NT2/D1 (cell line): ENCODE measurements around the gene PHF21B.
A peak's percentile ranks its signal among the peaks of the same experiment; 100 is the strongest.

ENCODE experiments used
- DNase-seq: peaks from one replicate; pipeline ENCODE4 v3.0.0-alpha.2; 2011; ENCODE audit warnings: low read depth, low spot score
- H3K27me3 ChIP-seq: 2 replicates; pipeline ENCODE4 v1.6.0; 2011; ENCODE audit warnings: mild to moderate bottlenecking; ENCODE audit not compliant: insufficient read length, insufficient read depth
- H3K36me3 ChIP-seq: 2 replicates; pipeline ENCODE4 v1.6.1; 2011; ENCODE audit warnings: mild to moderate bottlenecking, low read length, mixed read lengths; ENCODE audit not compliant: insufficient read depth, insufficient read length
- H3K4me1 ChIP-seq: 2 replicates; pipeline ENCODE4 v1.5.1; 2011; ENCODE audit not compliant: insufficient read depth, insufficient read length
- H3K4me3 ChIP-seq: 2 replicates; pipeline ENCODE4 v1.5.1; 2011; ENCODE audit warnings: low read depth; ENCODE audit not compliant: insufficient read length
- H3K9ac ChIP-seq: 2 replicates; pipeline ENCODE4 v1.6.0; 2011; ENCODE audit warnings: low read depth; ENCODE audit not compliant: insufficient read length
- H3K9me3 ChIP-seq: 2 replicates; pipeline ENCODE4 v1.5.1; 2011; ENCODE audit warnings: mild to moderate bottlenecking, low read length; ENCODE audit not compliant: insufficient read depth
- SUZ12 ChIP-seq: IDR thresholded peaks from 2 replicates; pipeline ENCODE4 v1.6.1; 2011; ENCODE audit not compliant: insufficient read length, insufficient read depth; ENCODE audit errors: extremely low read depth
- YY1 ChIP-seq: IDR thresholded peaks from 2 replicates; pipeline ENCODE4 v1.6.1; 2011; ENCODE audit not compliant: insufficient read length, insufficient read depth
- ZNF274 ChIP-seq: IDR thresholded peaks from 2 replicates; pipeline ENCODE4 v1.6.1; 2011; ENCODE audit warnings: mild to moderate bottlenecking, low read depth, low read length

The PHF21B gene

GRCh38 chr22:45051419-45051818 is 41.6 kb upstream of the PHF21B start:
- no peak for TF ChIP-seq SUZ12
- TF ChIP-seq ZNF274 = no peak
- TF ChIP-seq YY1 = no peak
- Histone ChIP-seq H3K36me3 (no peaks in the 10 kb centered on the region), H3K4me1 (peaks cover 14% of the 10 kb centered on the region), H3K27me3 (peaks cover 4% of the 10 kb centered on the region), H3K9me3 (no peaks in the 10 kb centered on the region), H3K4me3 (no peak overlapping the region), H3K9ac (no peak overlapping the region)
- DNase-seq = no peak

GRCh38 chr22:45047260-45047659 is 37.5 kb upstream of the PHF21B start:
- H3K27me3 ChIP-seq = peaks cover 4% of the 10 kb centered on the region
- TF ChIP-seq ZNF274 (no peak), YY1 (no peak), SUZ12 (no peak)
- no peak overlapping the region for H3K4me3 ChIP-seq

DNA sequence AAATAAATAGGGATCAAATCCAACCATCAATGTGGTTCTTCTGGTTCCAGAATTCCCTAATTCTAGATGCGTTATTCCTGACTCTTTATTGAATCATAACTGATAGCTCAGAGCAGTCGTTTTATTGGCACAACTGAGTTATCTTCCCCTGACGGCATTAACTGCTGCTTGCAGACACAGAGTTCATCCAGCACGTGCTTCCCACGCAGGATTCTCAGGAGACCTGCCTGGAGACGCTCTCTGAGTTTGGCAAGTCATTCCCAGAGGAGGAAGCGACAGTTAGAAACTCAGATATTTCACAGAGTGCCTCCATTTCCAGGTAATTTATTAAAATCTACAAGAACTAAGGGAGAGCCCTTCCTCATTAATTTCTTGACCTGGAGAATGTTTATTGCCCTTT is 35.4 kb upstream of the PHF21B start:
- peaks cover 12% of the 10 kb centered on the region for H3K4me1 ChIP-seq
- no peaks in the 10 kb centered on the region for H3K27me3 ChIP-seq
- H3K9me3 ChIP-seq = no peaks in the 10 kb centered on the region
- H3K36me3 ChIP-seq = no peaks in the 10 kb centered on the region
- H3K9ac ChIP-seq = no peak overlapping the region
- no peak for DNase-seq
- H3K4me3 ChIP-seq = no peak overlapping the region
- TF ChIP-seq SUZ12 (no peak), YY1 (no peak), ZNF274 (no peak)

More at GRCh38 chr22:45047260-45047659, 37.5 kb upstream of the PHF21B start:
- Histone ChIP-seq H3K4me1 (peaks cover 11% of the 10 kb centered on the region), H3K9me3 (no peaks in the 10 kb centered on the region), H3K9ac (no peak overlapping the region), H3K36me3 (no peaks in the 10 kb centered on the region)
- no peak for DNase-seq

DNA sequence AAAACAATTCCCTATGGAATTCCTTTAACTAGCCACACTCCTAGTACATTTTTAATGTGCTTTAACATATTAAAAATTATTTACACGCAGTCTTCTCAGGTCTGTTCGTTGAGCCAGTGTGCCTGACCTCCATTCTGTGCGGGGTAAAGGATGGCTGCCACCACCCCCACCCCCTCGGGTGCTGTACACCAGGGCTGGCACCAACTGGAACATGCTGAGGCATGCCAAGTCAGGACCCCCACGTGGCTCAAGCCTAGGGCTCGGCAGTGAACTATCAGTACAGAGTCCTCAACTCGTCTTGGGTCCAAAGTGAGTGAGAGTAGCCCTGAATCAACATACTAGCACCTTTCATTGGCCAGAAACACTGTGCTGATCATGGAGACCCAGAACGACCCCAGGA is 32.5 kb upstream of the PHF21B start:
- H3K4me3 ChIP-seq = no peak overlapping the region
- TF ChIP-seq ZNF274 (no peak), SUZ12 (no peak), YY1 (no peak)

DNA sequence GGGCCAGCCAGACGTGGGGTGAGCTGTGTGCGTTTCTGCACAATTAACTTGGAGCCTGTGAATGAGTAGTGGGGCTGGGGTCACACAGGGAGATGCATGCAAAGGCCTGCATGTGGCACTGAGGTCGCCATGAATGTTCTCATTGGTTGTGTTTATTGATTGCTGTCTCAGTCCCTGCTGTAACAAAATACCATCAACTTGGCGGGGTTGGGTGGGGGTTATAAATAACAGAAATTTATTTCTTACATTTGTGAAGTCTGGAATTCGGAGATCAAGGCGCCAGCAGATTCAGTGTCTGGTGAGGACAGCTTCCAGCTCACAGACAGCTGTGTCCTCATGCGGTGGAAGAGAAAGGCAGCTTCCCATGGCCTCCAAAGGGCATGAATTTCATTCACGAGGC is 29.3 kb upstream of the PHF21B start:
- Histone ChIP-seq H3K9me3 (no peaks in the 10 kb centered on the region; the same call in 1 of the 2 replicates), H3K9ac (no peak overlapping the region), H3K36me3 (no peaks in the 10 kb centered on the region), H3K27me3 (no peaks in the 10 kb centered on the region), H3K4me3 (no peak overlapping the region), H3K4me1 (peaks cover 2% of the 10 kb centered on the region)
- DNase-seq = no peak
- no peak for TF ChIP-seq SUZ12
- no peak for TF ChIP-seq ZNF274

More for the DNA sequence above, 32.5 kb upstream of the PHF21B start:
- Histone ChIP-seq H3K27me3 (no peaks in the 10 kb centered on the region), H3K36me3 (no peaks in the 10 kb centered on the region), H3K9ac (no peak overlapping the region), H3K4me1 (peaks cover 2% of the 10 kb centered on the region), H3K9me3 (no peaks in the 10 kb centered on the region; the same call in 1 of the 2 replicates)
- no peak for DNase-seq

- no peaks in the 10 kb centered on the region; the same call in 1 of the 2 replicates for H3K9me3 ChIP-seq
- H3K9ac ChIP-seq = peak overlapping the region; percentile 32
- no peak overlapping the region for H3K4me3 ChIP-seq
- H3K36me3 ChIP-seq = no peaks in the 10 kb centered on the region
- no peaks in the 10 kb centered on the region for H3K4me1 ChIP-seq
- no peak for DNase-seq
- TF ChIP-seq SUZ12 = no peak
- no peak for TF ChIP-seq YY1
- no peak for TF ChIP-seq ZNF274
- H3K27me3 ChIP-seq = no peaks in the 10 kb centered on the region
Measured at GRCh38 chr22:45036154-45036553, 26.3 kb upstream of the PHF21B start.

DNA sequence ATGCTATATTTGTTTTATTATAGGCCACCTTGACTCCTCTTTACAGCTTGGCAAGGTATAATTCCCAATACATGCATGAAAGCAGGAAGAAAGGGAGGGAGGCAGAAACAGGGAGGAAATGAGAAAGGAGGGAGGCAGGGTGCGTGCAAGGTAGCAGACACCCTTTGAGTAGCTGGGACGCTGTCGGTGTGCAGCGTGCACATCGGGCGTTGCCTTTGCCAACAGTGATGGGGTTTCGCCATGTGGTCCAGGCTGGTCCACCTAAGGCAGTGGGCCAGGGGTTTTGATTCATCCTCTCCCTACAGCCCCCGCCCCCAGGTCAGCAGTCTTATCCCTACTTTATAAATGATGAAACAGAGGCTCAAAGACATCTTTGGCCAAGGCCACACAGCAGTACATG is 25.0 kb upstream of the PHF21B start:
- DNase-seq = no peak
- no peaks in the 10 kb centered on the region for H3K36me3 ChIP-seq
- H3K4me1 ChIP-seq = no peaks in the 10 kb centered on the region
- no peaks in the 10 kb centered on the region; the same call in 1 of the 2 replicates for H3K9me3 ChIP-seq
- H3K9ac ChIP-seq = no peak overlapping the region
- TF ChIP-seq ZNF274 = no peak
- TF ChIP-seq SUZ12 = no peak
- TF ChIP-seq YY1 = no peak
- H3K27me3 ChIP-seq = no peaks in the 10 kb centered on the region
- no peak overlapping the region for H3K4me3 ChIP-seq

DNA sequence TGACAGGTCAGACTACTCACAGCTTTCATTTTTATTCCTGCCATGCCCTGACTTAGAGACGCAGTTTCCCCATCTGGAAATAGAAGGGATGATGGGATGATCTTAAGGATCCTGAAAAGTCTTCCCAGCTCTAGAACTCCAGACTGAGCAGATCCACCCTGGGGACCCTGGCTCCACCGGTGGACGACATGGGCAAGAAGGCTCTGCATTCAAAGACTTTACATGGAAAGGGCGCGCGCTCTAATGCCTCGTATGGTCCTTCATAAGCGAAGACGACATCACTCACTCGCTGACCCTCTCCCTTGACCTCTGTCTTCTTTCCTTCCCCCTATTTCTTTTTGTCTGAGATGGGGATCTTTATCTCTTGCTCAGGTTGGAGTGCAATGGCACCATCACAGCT is 24.4 kb upstream of the PHF21B start:
- no peak for DNase-seq
- Histone ChIP-seq H3K4me3 (no peak overlapping the region), H3K9me3 (no peaks in the 10 kb centered on the region; the same call in 1 of the 2 replicates), H3K9ac (no peak overlapping the region), H3K36me3 (no peaks in the 10 kb centered on the region), H3K27me3 (peaks cover under 1% of the 10 kb centered on the region), H3K4me1 (no peaks in the 10 kb centered on the region)
- TF ChIP-seq YY1 = no peak
- no peak for TF ChIP-seq ZNF274
- TF ChIP-seq SUZ12 = no peak
